Midbrain (tissue), 1 donor: ENCODE measurements around the gene JPH3.
"Not testable (repeated sequence)": the region's sequence is repeated elsewhere in the genome, so short reads cannot be mapped to it uniquely, and the experiment has no call there.

ENCODE experiments used
- DNase-seq: peaks from one replicate; lab custom pipeline; 2025; lab: John Stamatoyannopoulos, UW

Gene JPH3

DNA sequence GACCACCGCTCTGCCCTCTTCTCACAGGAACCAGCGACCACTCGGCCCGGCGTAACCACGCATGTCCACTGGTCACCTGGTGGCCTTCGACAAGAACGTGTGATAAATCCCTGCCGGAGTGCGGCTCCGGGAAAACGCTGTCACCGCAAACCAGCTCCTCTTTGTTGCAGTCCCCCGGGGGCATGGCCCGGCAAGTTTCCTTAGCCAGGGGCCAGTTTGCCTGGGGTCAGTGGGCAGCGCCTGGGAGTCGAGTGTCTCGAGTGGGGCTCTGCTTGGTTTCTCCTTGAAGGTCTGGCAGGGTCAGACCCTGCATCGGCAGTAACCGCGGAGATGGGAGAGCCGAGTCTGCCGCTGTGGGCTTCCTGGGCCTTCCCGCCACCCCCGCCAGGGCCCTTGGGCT lies 52.5 kb downstream of the JPH3 start:
- DNase-seq, result no peak

DNA sequence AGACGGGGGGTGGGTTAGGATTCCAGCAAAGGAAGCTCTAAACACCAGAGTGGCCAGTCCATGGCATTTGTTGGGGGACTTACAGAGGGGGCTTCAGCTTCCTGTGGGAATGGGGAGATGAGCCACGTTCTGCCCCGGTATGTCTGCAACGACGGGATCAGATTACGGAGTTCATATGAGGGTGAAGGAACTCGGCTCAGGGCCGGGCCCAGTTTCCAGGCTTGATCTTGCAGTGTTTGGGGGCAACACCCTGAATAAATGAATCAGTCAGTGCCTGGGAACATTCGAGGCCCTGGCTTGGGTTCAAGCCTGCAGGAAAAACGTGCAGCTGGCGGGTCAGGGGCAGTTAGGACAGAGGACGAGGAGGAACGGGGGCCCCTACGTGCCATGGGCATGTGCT lies 54.0 kb downstream of the JPH3 start:
- no peak for DNase-seq

DNA sequence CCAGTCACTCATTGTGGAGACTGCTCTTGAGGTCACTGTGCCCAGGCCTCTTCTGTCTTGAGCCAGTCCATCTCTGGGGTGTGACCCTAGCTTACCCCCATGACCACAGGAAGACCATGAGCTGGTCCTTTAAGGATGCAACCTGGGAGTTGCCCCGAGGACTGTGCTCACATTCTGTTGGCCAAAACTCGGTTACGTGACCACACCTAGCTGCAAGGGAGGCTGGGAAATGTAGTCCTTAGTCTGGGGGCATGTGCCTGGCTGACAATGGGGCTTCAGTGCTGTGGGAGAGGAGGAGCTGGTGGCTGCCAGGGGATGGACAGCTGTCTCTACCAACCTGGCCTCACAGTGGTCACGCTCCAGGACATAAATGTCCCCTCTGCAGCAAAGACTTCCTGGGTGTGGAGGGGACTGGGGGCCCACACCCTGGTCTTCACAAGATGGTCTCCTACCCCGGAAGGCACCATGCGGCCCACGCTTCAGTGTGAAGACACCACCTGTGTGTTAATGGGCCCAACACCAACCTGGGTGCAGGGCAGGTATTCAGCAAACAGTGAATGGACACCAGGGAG lies 55.4 kb downstream of the JPH3 start:
- DNase-seq, result no peak

DNA sequence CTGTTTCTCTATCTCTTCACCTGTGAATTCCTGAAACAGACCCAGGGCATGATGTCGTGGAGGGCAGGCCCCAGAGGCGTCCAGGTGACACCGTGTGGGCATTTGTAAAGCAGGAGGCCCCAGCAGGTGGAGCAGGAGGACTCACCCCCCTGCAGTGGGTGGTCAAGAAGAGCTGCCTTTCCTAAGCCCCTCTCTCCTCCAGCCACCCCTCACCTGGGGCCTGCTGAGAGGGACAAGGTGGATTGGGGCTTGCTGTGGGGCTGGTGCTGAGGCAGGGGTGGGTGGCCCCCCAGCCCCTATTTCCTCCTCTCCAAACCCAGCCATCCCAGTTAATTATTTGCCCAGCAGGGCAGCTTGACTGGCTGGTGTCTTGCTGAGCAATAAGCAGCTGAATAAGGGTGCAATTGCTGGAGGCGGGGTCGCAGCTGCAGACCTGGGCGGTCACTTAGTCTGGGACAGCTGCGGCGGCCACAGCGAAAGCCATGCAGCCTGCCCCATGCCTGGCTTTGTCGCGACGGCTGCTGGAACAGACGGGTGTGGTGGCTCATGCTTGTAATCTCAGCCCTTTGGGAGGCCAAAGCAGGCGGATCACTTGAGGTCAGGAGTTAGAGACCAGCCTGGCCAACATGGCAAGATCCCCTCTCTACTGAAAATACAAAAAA lies 56.4 kb downstream of the JPH3 start:
- no peak for DNase-seq

DNA sequence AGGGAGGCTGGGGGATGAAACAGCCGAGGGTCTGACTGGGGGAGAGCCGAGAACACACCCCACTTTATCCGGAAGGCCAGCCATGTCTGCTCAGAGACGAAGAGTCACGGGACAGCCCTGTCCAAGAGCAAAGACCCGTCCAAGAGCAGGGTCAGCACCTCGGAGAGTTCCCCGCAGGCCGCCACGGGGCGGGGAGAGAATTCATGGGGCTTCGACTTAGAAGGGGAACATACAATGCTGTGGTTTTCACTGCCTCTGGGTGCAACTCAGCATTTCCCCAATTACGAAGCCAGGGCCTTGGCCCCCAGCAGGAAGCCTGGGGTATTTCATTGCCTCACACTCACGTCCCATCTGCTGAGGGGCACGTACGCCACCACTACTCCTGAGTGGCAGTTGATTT lies 59.3 kb downstream of the JPH3 start:
- no peak for DNase-seq

DNA sequence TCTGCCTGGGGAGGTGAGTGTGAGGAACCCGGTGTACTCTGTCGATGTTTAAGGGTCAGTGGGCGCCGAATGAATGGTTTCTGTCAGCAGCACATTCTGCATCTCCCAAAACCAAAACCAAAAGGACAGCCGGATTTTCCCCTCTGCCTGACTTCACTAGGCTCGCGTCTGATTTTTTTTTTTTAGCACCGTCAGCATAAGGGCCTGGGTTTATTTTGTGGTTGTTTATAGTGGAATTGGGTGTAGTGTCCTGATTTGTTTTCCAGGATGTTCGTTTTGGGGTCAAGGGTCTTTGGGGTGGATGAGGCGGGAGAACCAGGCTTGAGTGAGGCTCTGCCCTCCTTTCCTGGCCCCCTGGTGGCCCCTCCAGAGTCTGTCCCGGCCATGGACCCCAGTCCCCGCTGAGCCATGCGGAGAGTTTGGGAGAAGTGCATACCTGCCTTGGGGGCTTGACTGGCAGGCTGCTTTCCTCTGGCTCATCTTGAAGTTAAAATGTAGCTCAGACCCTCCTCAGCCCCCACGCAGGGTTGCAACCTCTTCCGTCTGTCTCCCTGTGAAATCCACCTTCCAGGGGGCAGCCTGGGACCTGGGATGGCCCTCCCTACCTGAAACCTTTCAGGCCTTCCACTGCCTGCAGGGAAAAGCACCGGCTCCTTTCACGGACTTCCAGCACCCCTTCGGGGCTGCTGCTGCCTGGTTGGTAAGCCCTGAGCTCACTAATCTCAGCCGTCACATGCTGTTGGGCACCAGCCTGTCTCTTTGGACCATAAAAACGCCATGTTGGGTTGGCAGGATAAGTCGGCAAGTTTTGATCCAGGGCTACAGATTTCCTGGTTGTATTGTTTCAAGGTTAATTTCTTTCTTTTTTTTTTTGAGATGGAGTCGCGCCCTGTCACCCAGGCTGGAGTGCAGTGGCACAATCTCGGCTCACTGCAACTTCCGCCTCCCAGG lies 60.2 kb downstream of the JPH3 start:
- no peak for DNase-seq

DNA sequence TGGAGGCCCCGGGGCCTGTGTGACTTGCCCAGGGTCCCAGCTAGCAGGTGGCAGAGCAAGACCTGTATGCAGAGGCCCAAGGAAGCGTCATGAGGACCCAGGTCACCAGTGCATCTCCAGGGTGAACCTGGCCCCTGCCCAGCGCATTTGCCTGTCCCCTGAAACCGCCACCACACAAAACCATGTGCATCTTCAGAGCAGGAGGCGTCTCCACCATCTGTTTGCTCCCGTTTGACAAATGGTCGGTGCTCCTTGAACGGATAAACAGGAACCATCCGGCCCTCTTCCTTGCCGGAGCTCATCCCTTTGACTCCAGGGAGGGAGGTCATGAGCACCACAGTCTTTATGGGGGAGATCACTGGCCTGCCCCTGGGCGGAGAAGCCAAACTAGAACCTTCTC lies 62.5 kb downstream of the JPH3 start:
- no peak for DNase-seq

DNA sequence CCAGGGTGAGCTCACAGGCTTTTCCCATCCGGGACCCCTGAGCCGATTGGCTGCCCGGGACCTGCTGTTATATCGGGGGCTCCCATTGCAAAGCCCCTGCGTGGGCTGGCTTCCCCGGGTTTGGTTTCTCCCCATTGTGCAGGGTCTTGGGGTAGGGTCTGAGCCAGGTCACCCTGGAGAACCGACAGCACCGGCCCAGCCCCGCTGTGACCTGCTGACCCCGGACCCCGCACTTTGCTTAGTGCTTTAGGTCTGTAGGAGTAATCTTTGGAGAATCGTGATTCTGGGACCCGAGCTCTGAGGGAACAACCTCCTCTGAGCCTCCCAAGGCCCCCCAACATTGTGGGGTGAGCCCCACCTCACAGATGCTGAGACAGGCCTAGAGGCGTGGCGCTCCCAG lies 62.9 kb downstream of the JPH3 start:
- DNase-seq, result no peak

DNA sequence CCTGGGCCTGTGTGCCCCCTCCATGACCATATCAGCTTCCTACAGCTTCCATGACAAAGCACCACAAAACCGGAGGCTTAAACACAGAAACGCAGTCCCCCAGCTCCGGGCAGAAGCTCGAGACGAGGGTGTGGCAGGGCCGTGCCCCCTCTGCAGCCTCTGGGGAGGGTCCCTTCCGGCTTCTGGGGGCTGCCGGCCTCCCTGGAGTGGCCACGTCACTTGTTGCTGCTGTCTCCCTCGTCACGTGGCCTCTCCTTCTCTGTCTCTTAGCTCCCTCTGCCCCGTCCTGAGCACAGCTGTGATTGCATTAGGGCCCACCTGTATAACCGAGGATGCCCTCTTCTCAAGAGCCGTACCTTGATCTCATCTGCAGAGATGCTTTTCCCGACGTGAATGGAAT lies 64.6 kb downstream of the JPH3 start:
- no peak for DNase-seq

DNA sequence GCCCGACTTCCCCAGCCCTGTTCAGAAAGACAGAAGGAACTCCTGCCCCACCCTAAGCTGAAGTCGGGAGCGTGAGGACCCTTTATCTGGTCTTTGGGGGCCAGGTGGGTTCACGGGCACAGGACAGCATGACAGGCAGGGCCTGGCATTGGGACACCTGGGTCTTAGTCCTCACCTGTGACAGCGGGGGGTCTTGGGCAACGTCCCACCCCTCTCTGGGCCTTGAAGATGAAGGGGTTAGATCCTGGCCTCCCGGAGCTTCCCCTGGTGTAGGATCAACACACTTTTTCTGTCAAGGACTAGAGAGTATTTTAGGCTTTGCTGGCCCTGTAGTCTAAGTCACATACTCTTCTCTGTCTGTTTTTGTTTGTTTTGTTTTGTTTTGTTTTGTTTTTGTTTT lies 65.1 kb downstream of the JPH3 start:
- DNase-seq, result no peak

DNA sequence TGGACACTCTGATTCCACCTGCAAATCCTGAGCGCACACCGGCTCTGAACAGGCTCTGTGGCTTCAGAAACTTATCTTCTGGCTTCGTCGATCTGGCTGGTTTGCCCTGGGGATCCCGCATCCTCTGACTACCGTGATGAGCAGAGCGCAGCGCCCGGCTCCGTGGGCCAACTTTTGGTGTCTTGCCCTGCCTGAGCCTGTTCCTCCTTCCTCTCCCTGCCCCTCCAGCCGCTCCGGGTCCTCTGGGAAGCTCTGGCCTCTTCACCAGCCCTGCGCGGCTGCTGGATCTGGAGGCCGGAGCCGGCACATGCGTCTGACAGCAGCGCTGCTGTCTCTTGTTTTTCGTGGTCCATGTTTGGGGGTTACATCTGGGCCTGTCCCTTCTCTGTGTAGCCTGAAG lies 65.6 kb downstream of the JPH3 start:
- no peak for DNase-seq

DNA sequence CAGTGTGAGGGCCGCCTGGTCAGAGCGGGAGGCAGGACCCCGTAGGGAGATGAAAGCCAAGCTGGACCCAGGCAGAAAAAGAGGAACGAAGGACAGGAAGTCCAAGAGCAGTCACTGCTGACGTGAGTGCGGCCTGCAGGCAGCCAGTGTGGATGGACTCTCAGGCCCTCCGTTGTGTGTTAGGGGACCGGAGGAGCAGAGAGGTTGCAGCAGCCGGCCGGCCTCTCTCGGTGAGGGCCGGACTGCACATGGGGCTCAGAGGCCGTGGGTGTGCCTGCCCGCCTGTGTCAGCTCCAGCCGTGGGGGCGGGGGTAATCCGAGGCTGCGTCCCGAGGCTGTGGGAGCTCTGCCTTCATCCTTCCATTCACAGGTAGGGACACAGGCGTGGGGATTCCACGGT lies 67.4 kb downstream of the JPH3 start:
- no peak for DNase-seq

DNA sequence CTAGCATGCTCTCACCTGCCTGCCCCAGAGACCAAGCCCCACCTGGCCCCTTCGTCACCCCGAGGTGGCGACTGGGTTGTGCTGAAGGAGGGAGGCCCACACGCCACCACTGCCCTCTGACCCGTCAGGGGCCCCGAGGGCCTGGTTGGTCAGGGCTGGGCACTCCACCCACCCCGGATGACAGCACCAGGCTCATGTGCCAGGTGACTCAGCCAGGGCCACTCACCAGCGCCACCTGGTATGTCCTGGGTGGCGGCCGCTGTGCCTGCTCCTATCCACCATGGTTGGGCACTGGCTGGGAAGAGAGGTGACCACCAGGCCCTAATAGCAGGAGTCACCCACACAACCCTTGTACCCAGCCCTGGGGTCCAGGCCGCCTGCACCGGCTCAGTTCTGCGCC lies 68.9 kb downstream of the JPH3 start:
- DNase-seq, result no peak

DNA sequence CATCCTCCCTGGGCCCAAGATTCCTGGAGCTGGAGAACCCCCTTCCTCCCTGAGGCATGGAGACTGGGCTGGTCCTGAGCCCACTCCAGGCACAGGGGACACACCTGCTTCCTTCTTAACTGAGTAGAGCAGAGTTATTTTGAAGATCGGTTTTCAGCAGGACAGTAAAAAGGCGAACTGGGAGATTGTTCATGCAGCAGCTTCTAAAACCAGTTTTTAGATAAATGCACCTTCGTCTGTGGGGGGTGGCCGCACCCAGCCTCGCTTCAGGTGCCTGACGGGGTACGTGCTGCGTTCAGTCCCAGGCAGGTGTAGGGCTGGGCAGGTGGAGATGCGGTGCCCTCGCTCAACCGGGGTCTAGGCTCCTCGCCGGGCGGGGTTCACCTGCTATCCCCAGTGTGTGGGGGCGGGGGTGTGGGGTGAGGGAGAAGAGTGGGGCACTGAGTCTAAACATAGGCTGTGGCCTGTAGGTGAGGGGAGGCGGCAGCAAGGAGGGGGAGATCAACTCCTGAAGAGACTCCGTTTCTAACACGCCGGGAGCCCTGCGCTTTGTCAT lies 69.5 kb downstream of the JPH3 start:
- no peak for DNase-seq

DNA sequence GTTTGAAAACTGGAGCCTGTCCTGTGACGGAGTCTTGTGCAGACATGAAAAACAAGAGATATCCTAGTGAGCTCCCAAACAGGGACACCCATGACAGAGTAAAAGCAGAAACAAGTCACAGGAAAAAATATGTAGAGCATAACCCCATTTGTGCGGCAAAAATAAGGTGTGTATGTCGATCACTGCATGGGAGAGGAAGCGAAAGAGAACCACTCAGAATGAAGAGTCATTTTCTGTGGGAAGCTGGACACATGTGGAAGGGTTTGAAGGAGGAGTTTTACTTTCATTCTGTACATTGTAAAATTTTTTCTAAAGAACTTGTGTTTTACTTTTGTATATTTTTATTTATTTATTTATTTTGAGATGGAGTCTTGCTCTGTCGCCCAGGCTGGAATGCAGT lies 72.1 kb downstream of the JPH3 start:
- no peak for DNase-seq

DNA sequence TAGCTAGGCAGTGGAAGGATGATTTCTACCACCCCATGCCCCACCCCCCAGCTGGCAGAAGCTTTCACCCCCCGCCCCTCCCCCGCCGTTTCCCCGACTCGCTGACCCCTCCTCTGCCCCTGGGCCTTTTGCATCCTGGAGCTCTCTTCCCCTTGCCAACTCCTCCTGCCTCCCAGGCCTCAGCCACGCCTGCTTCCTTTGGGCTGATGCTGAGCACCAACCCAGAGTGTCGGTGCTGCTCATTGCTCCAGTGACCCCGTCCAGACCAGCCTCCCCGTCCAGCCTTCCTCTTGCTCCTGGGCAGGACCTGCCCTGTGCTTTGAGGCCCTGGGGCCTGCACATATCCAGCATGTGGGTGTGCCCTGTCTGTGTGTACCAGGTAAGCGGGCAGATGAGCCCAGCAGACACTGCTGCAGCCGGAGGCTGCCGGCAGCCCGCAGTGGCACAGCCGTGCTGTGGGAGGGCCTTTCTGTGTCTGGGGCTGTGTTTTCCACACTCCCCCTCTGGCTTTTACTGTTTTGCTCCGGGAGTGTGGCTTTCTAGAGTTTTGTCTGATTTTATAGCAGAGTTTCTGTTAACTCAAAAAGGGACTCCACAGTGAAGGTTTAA lies 72.9 kb downstream of the JPH3 start:
- DNase-seq, result no peak

DNA sequence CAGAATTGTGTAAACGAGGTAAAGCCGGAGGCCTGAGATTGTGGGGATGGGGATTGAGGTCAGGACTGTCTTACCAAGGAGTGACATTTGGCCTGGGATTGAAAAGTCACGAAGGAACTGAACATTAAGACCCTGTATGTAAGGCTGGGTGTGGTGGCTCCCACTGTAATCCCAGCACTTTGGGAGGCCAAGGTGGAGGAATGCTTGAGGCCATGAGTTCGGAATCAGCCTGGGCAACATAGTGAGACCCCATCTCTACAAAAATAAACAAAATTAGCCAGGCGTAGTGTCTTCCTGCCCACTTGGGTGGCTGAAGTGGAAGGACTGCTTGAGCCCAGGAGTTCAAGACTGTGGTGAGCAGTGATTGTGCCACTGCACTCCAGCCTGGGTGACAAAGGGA lies 75.5 kb downstream of the JPH3 start:
- DNase-seq, result no peak

DNA sequence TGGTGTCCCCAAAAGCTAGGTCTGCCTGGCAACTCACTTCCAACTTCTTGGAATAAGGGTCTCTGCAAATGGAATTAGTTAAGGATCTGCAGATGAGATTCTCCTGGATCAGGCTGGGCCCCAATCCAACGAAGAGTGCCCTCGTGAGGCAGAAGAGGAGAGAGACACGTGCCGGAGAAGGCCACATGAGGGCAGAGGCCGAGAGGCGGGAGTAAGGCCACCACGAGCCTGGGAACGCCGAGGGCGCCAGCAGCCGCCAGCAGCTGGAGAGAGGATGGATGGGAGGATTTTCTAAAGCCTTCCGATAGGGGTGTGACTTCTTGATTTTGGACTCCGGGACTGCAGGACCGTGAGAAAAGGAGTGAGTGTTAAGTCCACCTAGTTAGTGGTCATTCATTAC lies 76.3 kb downstream of the JPH3 start:
- DNase-seq, result no peak

DNA sequence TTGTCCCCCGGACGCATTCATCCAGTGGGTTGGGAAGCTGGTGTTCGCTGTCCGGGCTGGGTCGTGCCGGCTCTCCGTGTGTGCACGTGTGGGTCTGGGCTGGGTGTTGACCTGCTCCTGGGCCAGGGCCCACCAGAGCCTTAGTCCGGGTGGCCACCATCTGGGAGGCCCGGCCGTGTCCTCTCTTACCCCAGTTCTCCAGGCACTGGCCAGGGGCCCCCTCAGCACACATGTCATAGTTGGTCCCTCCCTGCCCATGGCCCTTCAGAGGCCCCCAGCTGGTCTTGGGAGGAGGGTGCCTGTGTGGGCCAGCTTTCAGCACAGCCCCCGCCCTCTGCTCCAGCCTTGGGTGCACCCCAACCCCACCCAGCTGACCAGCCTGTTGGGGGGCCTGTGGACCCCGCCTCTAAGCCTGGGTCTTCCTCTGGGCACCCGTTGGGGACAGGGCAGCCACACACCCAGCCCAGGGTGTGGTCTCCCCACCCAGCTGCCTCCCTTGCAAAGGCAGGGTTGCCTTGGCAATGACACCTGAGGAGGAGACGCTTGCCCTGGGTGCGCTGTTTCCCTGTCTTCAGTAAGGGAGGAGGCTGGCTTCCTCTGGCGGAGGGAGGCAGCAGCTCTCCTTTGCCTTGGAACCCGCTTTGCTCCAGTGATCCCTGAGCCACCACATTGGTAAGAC lies 77.4 kb downstream of the JPH3 start:
- DNase-seq, result no peak

DNA sequence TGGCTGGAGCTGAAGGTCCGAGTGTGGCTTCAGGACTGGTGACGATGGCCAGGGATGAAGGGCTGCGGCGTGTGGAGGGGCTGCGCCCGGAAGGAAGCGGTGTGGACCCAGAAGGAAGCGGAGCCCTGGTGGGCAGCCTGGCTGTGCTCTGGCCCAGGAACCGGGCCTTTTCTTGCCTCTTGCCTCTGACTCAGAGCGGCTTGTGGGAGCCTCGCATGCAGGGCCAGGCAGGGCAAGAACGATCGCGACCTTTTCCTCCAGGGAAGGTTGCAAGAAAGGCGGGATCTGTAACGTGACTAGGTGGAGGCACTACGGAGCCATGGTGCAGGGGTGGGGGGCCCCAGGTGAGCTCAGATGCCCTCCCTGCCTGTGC lies 78.0 kb downstream of the JPH3 start:
- no peak for DNase-seq

DNA sequence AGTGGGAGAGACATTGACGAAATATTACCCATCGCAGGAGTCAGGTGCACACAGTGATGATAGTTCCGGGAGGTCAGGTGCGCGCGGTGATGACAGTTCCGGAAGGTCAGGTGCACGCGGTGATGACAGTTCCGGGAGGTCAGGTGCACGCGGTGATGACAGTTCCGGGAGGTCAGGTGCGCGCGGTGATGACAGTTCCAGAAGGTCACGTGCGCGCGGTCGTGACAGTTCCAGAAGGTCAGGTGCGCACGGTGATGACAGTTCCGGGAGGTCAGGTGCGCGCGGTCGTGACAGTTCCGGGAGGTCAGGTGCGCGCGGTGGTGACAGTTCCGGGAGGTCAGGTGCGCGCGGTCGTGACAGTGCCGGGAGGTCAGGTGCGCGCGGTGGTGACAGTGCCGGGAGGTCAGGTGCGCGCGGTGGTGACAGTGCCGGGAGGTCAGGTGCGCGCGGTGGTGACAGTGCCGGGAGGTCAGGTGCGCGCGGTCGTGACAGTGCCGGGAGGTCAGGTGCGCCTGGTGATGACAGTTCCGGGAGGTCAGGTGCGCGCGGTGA lies 78.8 kb downstream of the JPH3 start:
- not testable (repeated sequence) for DNase-seq
